DOHH2 (cell line): ENCODE measurements around the gene SLC43A2.

Experiments used
- EZH2phosphoT487 ChIP-seq: fragments of 200-600 bp; sonication (generic); IDR thresholded peaks from 2 replicates; pipeline ENCODE4 v1.6.1; 2017; ENCODE audit warnings: borderline replicate concordance, mild to moderate bottlenecking, antibody characterized with exemption, low read length, moderate library complexity, mixed read lengths
- TF ChIP-seq, protein P1 (sequence below): fragments of 200-600 bp; sonication (generic); IDR thresholded peaks from one replicate; pipeline ENCODE4 v1.5.1; 2014; ENCODE audit warnings: antibody characterized with exemption, mild to moderate bottlenecking, low read depth, low read length; ENCODE audit not compliant: poor library complexity, severe bottlenecking

DNA sequence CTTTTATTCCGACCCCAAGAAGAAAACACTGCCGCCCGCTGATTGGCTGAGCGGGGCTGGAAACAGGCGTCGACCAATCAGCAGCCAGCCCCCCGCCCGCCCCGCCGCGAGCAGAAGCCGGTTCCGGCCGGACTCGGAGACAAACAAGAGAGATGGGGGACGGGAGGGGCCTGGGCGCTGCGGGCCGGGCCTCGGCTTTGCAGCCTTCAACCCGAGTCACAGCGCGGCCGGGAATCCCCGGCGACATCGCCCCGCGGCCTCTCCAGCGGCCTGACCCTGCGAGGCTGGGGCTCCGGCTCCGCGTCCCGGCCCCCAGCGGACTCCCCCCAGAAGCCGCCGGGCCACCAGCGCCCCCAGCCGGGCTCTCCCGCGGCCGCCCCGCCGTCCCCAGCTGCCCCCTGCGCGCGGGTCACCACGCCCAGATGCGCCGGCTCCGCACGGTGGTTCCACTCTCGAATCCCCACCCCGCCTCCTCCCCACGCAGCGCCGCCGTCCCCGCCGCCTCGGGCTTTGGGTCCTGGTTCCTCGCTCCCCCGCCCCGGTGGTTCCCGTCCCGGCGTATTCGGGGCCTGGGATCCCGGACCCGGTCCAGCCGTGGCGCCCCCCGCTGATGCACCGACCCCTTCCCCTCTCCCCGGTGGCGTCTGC, 346 bp upstream of the SLC43A2 start:
- TF ChIP-seq, protein P1, sequence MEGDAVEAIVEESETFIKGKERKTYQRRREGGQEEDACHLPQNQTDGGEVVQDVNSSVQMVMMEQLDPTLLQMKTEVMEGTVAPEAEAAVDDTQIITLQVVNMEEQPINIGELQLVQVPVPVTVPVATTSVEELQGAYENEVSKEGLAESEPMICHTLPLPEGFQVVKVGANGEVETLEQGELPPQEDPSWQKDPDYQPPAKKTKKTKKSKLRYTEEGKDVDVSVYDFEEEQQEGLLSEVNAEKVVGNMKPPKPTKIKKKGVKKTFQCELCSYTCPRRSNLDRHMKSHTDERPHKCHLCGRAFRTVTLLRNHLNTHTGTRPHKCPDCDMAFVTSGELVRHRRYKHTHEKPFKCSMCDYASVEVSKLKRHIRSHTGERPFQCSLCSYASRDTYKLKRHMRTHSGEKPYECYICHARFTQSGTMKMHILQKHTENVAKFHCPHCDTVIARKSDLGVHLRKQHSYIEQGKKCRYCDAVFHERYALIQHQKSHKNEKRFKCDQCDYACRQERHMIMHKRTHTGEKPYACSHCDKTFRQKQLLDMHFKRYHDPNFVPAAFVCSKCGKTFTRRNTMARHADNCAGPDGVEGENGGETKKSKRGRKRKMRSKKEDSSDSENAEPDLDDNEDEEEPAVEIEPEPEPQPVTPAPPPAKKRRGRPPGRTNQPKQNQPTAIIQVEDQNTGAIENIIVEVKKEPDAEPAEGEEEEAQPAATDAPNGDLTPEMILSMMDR = peak; percentile 62
- TF ChIP-seq EZH2phosphoT487 = no peak
